Measurements from ENCODE around the gene WNK4. TPM values are rescaled to one million over a fixed set of nuclear protein-coding genes. Genes with fewer than 3 reads are reported as not detected.

WNK4 gene
- total RNA-seq, 4 donors from 2014 or later = 0.40 to 14.7 (median 3.9) TPM

- Histone ChIP-seq H3K9me3 (no peaks in the 10 kb centered on the region), H3K36me3 (peaks cover 14 to 88% (median 37%) of the 10 kb centered on the region in 3 donors), H3K27me3 (no peaks in the 10 kb centered on the region), H3K4me1 (peaks cover 0 to 31% (median 8%) of the 10 kb centered on the region in 3 donors), H3K4me3 (no peak overlapping the region), H3K27ac (no peak overlapping the region)
- DNase-seq = no peak
- whole genome bisulfite sequencing, 2 donors = 59 to 69% methylated on average over 11 of the region's 11 CpGs
- no peak for TF ChIP-seq POLR2A (IDR thresholded peaks at IDR 0.05)
- TF ChIP-seq, protein P1, sequence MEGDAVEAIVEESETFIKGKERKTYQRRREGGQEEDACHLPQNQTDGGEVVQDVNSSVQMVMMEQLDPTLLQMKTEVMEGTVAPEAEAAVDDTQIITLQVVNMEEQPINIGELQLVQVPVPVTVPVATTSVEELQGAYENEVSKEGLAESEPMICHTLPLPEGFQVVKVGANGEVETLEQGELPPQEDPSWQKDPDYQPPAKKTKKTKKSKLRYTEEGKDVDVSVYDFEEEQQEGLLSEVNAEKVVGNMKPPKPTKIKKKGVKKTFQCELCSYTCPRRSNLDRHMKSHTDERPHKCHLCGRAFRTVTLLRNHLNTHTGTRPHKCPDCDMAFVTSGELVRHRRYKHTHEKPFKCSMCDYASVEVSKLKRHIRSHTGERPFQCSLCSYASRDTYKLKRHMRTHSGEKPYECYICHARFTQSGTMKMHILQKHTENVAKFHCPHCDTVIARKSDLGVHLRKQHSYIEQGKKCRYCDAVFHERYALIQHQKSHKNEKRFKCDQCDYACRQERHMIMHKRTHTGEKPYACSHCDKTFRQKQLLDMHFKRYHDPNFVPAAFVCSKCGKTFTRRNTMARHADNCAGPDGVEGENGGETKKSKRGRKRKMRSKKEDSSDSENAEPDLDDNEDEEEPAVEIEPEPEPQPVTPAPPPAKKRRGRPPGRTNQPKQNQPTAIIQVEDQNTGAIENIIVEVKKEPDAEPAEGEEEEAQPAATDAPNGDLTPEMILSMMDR (IDR thresholded peaks at IDR 0.05) = no peak
- intact Hi-C loops (cut with DNase I) = loop anchor here (10.0 kb wide), 1 partner anchor 93 kb away; no protein-coding TSS in a partner anchor
Measured at GRCh38 chr17:42841975-42842685, 61.7 kb downstream of the WNK4 start.

DNA sequence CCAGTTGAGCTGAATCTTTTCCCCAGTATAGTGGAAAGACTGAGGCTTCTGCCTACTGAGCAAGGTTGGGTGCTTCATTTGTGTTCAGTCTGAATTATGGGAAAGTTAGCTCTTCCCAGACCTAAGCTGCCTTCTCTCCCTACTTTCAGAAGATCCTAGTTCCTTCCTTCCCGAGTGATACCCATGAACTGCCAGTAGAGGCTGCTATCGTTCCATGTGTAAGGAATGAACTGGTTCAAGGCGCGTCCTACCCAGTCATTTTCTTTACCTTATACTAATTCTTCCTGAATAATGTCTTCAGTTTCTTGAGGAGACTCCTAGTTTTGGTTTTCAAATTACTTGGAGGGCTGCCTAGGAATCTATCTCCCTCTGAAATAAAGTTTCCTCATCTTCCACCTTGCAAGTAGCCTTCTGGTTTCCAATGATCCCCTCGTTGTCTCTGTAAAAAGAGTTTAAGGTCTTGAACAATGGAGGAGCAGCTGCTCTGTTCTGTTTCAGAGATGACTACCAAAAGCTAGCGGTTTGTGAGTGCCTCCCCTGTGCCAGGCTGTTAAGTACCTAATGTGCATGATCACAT, 63.0 kb downstream of the WNK4 start:
- Histone ChIP-seq H3K9me3 (no peaks in the 10 kb centered on the region), H3K36me3 (peaks cover 13 to 75% (median 24%) of the 10 kb centered on the region in 3 donors), H3K4me3 (no peak overlapping the region), H3K27me3 (no peaks in the 10 kb centered on the region), H3K4me1 (peaks cover 0 to 35% (median 11%) of the 10 kb centered on the region in 3 donors), H3K27ac (peak overlapping the region in 3 of 4 donors; percentile 23 to 47 (median 32))
- 33 to 34% methylated on average over 6 of the region's 6 CpGs for WGBS, 2 donors
- no peak for DNase-seq
- intact Hi-C loops (cut with DNase I) = loop anchor here (10.0 kb wide), 1 partner anchor 91 kb away; no protein-coding TSS in a partner anchor
- TF ChIP-seq, protein P1 (IDR thresholded peaks at IDR 0.05) = peak; percentile 49 to 90 (median 84)
- no peak for TF ChIP-seq POLR2A (IDR thresholded peaks at IDR 0.05)

GRCh38 chr17:42844271-42844670, 63.9 kb downstream of the WNK4 start, which contains the start of gene AOC2:
Gene AOC2 (plus strand): TSS chr17:42844580. CDS start chr17:42844627, 47 bp downstream.
- peak within 1 kb of the TSS in 3 of 4 donors; percentile 31 to 47 (median 32) for H3K27ac ChIP-seq

GRCh38 chr17:42844761-42845555, 64.5 kb downstream of the WNK4 start:
- Histone ChIP-seq H3K9me3 (no peaks in the 10 kb centered on the region), H3K27ac (peak overlapping the region in 2 of 4 donors; percentile 31 to 33), H3K36me3 (peaks cover 6 to 60% (median 17%) of the 10 kb centered on the region in 3 donors), H3K4me3 (no peak overlapping the region), H3K27me3 (no peaks in the 10 kb centered on the region), H3K4me1 (peaks cover 0 to 45% (median 13%) of the 10 kb centered on the region in 3 donors)
- intact Hi-C loops (cut with DNase I) = loop anchor here (10.0 kb wide), 1 partner anchor 90 kb away; no protein-coding TSS in a partner anchor
- 82 to 88% methylated on average over 7 to 9 of the region's 24 CpGs for WGBS, 2 donors
- TF ChIP-seq, protein P1 (IDR thresholded peaks at IDR 0.05) = no peak
- no peak for TF ChIP-seq POLR2A (IDR thresholded peaks at IDR 0.05)
- DNase-seq = no peak

More at GRCh38 chr17:42844271-42844670, 63.9 kb downstream of the WNK4 start, which contains the start of gene AOC2:
- Histone ChIP-seq H3K4me1 (peaks cover 0 to 38% (median 11%) of the 10 kb centered on the region in 3 donors), H3K36me3 (peaks cover 6 to 66% (median 17%) of the 10 kb centered on the region in 3 donors), H3K9me3 (no peaks in the 10 kb centered on the region), H3K27me3 (no peaks in the 10 kb centered on the region), H3K4me3 (no peak within 1 kb of the TSS)
- intact Hi-C loops (cut with DNase I) = loop anchor here (10.0 kb wide), 1 partner anchor 91 kb away; no protein-coding TSS in a partner anchor
- TF ChIP-seq, protein P1 (IDR thresholded peaks at IDR 0.05) = no peak
- no peak for TF ChIP-seq POLR2A (IDR thresholded peaks at IDR 0.05)
- WGBS, 2 donors = 59 to 69% methylated on average over 3 to 4 of the region's 4 CpGs
- no peak for DNase-seq
